ENCODE data around the gene NXNL2.
A peak's percentile ranks its signal among the peaks of the same experiment; 100 is the strongest.

NXNL2 gene

GRCh38 chr9:88533951-88534455 is 975 bp upstream of the NXNL2 start:
- no peak for DNase-seq

DNA sequence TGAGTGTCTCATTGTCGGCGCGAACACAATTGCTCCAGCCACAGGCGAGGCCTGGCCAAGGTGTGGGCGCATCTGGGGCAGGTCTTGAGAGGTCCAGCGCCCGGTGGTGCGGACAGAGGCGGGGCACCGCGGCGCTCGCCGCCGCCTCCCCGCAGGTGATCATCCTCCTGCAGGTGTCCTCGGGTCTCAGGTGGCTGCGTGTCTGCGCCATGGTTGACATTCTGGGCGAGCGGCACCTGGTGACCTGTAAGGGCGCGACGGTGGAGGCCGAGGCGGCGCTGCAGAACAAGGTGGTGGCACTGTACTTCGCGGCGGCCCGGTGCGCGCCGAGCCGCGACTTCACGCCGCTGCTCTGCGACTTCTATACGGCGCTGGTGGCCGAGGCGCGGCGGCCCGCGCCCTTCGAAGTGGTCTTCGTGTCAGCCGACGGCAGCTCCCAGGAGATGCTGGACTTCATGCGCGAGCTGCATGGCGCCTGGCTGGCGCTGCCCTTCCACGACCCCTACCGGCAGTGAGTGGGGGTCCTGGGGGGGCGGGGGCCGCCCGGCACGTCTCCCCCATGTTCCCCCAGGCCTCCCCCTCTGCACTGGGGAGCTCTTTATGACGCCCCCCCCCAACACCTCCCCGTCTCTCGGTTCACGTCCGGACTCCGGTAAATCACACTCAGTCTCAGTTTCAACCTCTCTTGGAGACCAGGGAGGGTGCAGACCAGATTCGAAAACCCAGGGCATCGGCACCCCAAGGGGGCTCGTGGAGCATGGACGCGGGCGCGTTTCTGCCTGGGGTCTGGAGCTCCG is 446 bp downstream of the NXNL2 start:
- DNase-seq, result no peak

GRCh38 chr9:88536023-88536324 is 996 bp downstream of the NXNL2 start:
- DNase-seq, result no peak

DNA sequence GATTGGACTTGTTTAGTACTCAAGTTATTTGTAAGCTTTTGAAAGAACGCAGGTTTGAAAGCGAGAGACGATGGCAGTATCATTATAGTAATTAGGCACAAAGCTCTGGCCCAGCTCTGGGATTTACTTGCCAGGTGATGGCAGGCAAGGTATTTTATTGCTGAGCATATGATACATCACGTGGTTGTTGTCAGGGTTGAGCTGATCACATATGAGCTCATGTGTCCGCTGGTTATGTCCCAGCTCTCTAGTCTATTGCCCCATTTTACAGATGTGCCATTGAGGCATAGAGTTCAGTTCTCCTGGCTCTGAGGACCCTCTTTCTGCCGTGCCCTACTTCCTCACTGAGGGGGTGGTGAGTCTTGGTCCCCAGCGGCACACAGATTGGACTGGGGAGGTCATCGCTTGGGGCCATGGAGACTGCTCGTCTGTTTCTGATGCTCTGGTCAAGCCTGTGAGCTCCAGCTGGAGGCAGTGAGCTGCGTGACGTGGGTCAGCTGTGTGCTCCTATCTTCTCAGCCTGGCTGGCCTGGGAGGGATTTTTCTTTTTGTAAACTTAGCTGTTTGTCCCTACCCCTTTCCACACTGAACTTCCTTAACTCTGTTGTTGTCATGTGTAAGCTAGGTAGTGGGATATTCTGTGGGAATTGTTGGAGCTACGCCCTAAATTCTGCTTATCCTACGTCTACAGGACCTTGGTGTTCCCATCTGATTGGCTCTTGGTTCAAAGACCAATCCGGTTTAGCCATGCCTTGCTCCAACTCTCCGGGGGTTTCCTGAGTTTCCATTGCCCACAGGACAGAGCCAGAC is 2.2 kb downstream of the NXNL2 start:
- no peak for DNase-seq

- DNase-seq, result peak; percentile 54 to 74
Observed at GRCh38 chr9:88537761-88538091, 2.7 kb downstream of the NXNL2 start.

- DNase-seq, result no peak
Observed at GRCh38 chr9:88538311-88539085, 3.5 kb downstream of the NXNL2 start.

GRCh38 chr9:88539246-88539645 is 4.3 kb downstream of the NXNL2 start:
- no peak for DNase-seq

DNA sequence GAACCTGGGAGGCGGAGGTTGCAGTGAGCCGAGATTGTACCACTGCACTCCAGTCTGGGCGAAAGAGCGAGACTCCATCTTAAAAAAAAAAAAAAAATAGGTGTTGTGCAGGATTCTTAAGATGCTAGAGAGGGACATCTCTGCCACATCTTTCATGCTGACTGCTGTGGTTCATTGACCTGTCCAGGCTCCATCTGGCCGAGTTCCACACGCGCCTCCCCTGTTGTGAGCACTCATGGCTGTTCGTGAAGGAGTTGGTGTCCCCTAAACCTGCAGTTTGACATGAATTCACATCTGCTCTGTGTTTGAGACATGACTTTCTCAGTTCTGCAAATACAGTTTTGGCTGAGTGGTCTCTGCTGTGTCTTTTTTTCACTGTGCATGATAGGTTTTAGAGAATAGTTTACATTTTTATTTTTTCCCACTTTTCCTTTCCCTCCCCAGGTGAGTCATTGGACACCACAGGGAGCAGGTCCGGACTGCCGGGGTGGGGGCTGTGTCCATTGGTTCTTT is 5.3 kb downstream of the NXNL2 start:
- DNase-seq, result no peak

- no peak for DNase-seq
Observed at GRCh38 chr9:88544245-88544644, 9.3 kb downstream of the NXNL2 start.

GRCh38 chr9:88551546-88552137 is 16.7 kb downstream of the NXNL2 start:
- DNase-seq, result no peak

- DNase-seq, result no peak
Observed at GRCh38 chr9:88553350-88553749, 18.4 kb downstream of the NXNL2 start.

DNA sequence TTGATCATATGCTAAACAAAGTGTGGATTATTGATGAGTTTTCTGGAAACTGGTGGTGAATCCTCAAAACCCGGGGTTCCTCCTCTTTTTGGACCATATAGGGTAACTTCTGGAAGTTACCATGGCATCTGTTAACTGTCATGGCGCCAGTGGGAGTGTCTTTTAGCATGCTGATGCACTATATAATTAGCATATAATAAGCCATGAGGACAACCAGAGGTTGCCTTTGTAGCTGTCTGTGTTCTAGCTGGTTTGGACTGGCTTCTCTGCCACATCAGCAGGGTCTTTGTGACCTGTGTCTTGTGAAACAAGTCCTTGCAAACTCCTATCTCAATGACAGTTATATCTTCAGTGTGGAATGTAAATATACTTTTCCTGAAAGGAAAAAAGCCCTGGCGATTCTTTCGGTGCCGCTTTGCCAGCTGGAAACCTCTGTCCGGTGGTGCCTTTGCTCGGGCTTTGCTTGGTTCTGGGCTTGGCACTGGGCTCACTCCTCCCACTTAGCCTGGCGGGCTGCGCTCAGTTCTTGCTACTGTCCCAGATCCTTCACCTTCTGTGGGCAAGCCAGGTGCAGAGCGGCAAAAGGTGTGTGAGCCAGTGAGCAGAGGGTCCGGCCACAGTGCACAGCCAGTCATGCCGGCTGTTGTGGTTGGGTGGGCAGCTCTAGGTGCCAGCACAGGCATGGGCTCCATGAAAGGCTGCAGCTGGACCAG is 20.4 kb downstream of the NXNL2 start:
- DNase-seq, result no peak

- no peak for DNase-seq
Observed at GRCh38 chr9:88559661-88560060, 24.7 kb downstream of the NXNL2 start.

DNA sequence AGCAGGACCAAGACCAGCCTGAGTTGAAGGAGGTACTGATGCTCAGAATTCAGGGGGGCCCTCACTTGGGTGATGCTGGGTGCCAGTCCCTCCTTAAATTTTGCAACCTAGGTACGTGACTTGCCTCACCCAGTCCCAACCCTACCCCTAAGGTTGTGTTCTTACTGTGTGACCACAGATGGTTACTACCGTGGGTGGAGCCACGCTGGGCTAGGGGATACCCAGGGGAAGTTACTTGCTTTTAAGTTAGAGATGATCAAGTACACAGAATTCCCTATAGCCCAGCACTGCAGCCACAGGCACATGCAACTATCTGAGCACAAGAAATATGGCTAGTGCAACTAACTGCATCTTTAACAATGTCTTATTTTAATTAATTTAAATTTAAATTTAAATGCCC is 32.9 kb downstream of the NXNL2 start:
- no peak for DNase-seq

DNA sequence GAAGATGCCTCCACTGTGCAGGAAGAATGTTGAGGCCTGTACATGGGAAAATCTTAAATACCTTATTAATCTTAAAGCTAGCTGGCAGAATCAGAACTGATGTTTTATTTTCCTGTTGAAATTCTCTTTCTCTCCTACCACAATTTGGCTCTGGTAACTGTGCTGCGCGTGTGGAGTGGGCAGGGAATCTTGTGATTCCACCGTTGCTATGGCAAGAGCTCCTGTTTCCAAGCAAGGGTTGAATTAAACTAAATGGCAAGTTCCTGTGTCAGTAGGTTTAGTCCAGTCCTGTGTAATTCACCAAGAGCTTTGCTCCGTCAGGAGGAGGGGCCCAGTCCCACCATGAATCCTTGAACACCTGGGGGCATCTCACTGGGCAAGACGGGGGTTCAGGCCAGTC is 36.4 kb downstream of the NXNL2 start:
- DNase-seq, result peak in 1 of 2 donors; percentile 36

DNA sequence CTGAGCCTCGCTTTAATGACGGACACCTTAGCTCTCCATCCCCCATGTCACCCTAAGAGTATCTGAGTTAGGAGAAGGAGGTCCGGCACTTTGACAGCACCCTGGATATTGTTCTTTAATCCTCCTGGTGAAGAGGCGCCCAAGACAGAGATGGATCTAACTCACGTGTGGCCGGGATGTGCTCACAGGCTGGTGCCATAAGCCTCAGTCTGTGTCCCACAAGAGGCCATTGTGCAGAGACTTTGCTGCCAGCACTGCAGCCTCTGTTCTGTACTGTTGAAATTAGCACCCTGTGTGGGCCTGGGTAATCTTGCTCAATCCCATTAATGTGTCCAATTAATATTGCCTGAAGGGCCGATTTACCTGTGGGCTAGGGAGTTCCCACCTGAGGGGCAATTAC is 37.7 kb downstream of the NXNL2 start:
- no peak for DNase-seq

DNA sequence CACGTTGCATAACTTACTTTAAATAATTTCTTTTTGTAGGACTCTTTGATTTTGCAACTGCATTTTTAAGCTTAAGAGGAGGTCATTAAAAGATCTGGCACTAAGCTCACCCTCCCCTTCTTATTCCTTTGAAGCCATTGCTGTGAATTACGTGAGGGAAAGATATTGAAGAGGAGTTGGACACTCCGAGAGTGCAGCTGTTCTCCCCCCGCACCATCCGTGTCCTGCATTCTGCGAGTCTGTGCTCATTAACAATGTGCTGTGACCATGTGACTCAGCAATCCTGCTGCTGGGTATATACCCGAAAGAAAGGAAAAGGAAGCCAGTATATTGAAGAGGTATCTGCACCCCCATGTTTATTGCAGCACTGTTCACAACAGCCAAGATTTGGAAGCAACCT is 40.0 kb downstream of the NXNL2 start:
- no peak for DNase-seq

GRCh38 chr9:88577256-88578120 is 42.5 kb downstream of the NXNL2 start:
- DNase-seq, result no peak

DNA sequence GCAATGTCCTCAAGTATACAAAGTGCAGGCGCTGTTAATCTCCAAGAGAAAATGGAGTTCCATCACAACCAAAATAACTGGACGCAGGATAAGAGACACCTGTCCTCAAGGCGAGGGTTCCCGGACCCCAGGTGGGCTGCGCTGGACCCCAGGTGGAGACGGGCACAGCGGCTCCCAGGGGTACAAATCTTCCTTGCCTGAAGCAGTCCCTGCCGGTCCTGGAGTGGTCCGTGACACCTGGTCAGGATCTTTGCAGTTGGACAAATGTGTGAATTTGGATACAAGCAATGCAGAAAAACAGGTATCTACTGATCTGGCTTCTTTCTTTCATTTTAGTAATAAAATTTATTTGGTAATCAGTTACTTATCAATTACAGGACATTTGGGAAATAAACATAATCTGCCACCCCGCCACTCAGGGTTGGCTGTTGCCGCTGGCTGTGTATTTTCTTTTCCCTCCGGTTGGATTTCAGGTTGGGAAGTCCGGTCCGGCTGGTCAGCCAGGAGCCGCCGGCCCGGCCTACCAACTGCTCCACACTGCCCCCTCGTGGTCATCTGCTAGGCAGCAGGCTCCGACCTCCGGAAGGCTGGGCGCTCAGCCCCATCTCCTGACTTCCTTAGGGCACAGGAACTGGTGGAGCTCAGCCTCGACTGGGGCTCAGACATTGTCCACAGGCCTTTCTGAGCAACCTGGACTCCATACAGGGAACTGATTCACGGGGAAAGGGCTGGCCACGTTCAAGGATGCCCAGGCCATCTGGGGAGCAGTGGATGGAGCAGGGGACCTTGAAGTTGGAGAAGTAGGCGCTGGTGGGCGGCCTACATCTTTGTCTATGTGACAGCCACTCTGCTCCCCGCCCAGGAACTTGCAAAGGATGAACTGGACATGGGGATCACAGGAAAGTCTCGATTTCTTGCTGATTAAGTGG is 43.4 kb downstream of the NXNL2 start:
- DNase-seq, result peak; percentile 46 to 70
